Dedifferentiated amniotic fluid mesenchymal stem cell (primary cell): ENCODE results near the gene CDK17.
"Not testable (repeated sequence)": the region's sequence is repeated elsewhere in the genome, so short reads cannot be mapped to it uniquely, and the experiment has no call there.

Experiments used
- DNase-seq: peaks from one replicate; pipeline ENCODE4 v3.0.0-alpha.2; 2016; ENCODE audit errors: extremely low spot score

Gene CDK17

GRCh38 chr12:96417688-96418087 lies 17.4 kb upstream of the CDK17 start:
- not testable (repeated sequence) for DNase-seq

GRCh38 chr12:96416033-96416799 lies 16.0 kb upstream of the CDK17 start:
- peak; percentile 77 for DNase-seq

GRCh38 chr12:96414637-96415036 lies 14.4 kb upstream of the CDK17 start:
- no peak for DNase-seq

- no peak for DNase-seq
These were observed 12.2 kb upstream of the CDK17 start for GRCh38 chr12:96412431-96412830.

GRCh38 chr12:96409731-96410130 lies 9.5 kb upstream of the CDK17 start:
- no peak for DNase-seq

- DNase-seq, result no peak
These were observed 8.8 kb upstream of the CDK17 start for GRCh38 chr12:96408993-96409392.

- DNase-seq, result not testable (repeated sequence)
These were observed 7.3 kb upstream of the CDK17 start for GRCh38 chr12:96407429-96408097.

GRCh38 chr12:96404696-96405095 lies 4.5 kb upstream of the CDK17 start:
- no peak for DNase-seq

- DNase-seq, result no peak
These were observed 3.6 kb upstream of the CDK17 start for GRCh38 chr12:96403870-96404269.

GRCh38 chr12:96402522-96402921 lies 2.3 kb upstream of the CDK17 start:
- DNase-seq, result not testable (repeated sequence)

- no peak for DNase-seq
These were observed 1.8 kb upstream of the CDK17 start for GRCh38 chr12:96402061-96402460.

- DNase-seq, result peak; percentile 85
These were observed 1.0 kb upstream of the CDK17 start for GRCh38 chr12:96401076-96401871.

- DNase-seq, result no peak
These were observed 414 bp upstream of the CDK17 start for GRCh38 chr12:96400631-96401075.

GRCh38 chr12:96399120-96399918 lies 920 bp downstream of the CDK17 start:
- DNase-seq, result peak; percentile 22

GRCh38 chr12:96398424-96399119 lies 1.7 kb downstream of the CDK17 start:
- DNase-seq, result no peak

GRCh38 chr12:96397756-96398423 lies 2.3 kb downstream of the CDK17 start:
- peak; percentile 42 for DNase-seq

GRCh38 chr12:96396914-96397313 lies 3.3 kb downstream of the CDK17 start:
- DNase-seq, result no peak

- no peak for DNase-seq
These were observed 4.0 kb downstream of the CDK17 start for GRCh38 chr12:96396209-96396608.

- DNase-seq, result no peak
These were observed 5.0 kb downstream of the CDK17 start for GRCh38 chr12:96395236-96395635.

- DNase-seq, result not testable (repeated sequence)
These were observed 7.0 kb downstream of the CDK17 start for GRCh38 chr12:96393229-96393628.
